PFSK-1 (cell line): ENCODE results near the gene MCCC2.

Experiments
- FOXP2 ChIP-seq: optimal IDR thresholded peaks from 2 replicates; pipeline ENCODE3; 2011; ENCODE audit warnings: borderline replicate concordance, control low read depth, inconsistent platforms; ENCODE audit not compliant: insufficient read depth; ENCODE audit errors: extremely low read length, extremely low read depth
- POLR2AphosphoS5 ChIP-seq: IDR thresholded peaks from 2 replicates; pipeline ENCODE4 v1.6.1; 2012; ENCODE audit warnings: low read depth, mild to moderate bottlenecking, control low read depth, low read length, moderate library complexity
- SIN3A ChIP-seq: IDR thresholded peaks from 2 replicates; pipeline ENCODE4 v1.6.1; 2012; ENCODE audit warnings: mild to moderate bottlenecking, low read length, moderate library complexity, borderline replicate concordance; ENCODE audit not compliant: insufficient read depth
- TAF1 ChIP-seq: IDR thresholded peaks from 2 replicates; pipeline ENCODE4 v1.6.1; 2012; ENCODE audit warnings: low read length, control low read depth, borderline replicate concordance; ENCODE audit not compliant: insufficient read depth
- TF ChIP-seq, protein P1 (sequence below), 2 experiments: IDR thresholded peaks; 2 replicates each; pipeline versions ENCODE4 v1.6.1 to v1.8.0; 2011 to 2012; ENCODE audit warnings: low read depth in 2 of 2, low read length in 2 of 2, control low read depth in 1 of 2, inconsistent platforms in 1 of 2, mild to moderate bottlenecking in 1 of 2, moderate library complexity in 1 of 2; ENCODE audit not compliant: insufficient read depth in 1 of 2

The MCCC2 gene

DNA sequence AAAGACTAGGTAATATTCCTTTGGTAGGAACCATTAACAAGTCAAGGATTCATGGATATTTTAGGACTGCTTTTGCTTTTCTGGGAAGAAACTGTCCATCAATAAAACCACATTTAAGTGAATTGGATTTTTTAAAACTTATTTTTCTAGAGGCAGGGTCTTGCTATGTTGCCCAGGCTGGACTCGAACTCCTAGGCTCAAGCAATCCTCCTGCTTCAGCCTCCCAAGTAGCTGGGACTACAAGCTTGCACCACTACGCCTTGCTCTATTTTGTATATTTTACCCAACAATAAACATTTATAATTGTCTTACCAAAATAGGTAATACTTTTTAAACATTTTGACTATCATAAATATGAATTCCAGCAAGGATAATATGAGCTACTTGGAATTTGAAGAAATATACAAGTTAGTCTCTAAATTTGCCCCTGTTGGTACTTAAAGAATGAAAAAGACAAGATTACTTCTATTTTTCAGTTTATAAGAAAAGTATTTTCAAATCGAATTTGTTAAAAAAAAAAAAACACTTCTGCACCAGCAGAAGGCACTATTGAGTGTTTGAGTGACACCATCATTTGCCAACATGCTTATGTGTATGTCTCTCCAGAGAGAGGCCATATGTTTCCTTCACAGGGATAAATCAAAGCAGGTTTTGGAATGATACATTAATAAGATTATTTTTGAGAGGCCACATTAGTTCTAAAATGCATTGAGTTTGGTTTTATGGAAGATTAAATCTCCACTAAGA is 71.9 kb downstream of the MCCC2 start:
- TF ChIP-seq TAF1 (no peak), SIN3A (no peak), POLR2AphosphoS5 (no peak), FOXP2 (no peak)
- TF ChIP-seq, protein P1, sequence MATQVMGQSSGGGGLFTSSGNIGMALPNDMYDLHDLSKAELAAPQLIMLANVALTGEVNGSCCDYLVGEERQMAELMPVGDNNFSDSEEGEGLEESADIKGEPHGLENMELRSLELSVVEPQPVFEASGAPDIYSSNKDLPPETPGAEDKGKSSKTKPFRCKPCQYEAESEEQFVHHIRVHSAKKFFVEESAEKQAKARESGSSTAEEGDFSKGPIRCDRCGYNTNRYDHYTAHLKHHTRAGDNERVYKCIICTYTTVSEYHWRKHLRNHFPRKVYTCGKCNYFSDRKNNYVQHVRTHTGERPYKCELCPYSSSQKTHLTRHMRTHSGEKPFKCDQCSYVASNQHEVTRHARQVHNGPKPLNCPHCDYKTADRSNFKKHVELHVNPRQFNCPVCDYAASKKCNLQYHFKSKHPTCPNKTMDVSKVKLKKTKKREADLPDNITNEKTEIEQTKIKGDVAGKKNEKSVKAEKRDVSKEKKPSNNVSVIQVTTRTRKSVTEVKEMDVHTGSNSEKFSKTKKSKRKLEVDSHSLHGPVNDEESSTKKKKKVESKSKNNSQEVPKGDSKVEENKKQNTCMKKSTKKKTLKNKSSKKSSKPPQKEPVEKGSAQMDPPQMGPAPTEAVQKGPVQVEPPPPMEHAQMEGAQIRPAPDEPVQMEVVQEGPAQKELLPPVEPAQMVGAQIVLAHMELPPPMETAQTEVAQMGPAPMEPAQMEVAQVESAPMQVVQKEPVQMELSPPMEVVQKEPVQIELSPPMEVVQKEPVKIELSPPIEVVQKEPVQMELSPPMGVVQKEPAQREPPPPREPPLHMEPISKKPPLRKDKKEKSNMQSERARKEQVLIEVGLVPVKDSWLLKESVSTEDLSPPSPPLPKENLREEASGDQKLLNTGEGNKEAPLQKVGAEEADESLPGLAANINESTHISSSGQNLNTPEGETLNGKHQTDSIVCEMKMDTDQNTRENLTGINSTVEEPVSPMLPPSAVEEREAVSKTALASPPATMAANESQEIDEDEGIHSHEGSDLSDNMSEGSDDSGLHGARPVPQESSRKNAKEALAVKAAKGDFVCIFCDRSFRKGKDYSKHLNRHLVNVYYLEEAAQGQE (IDR thresholded peaks at IDR 0.05; ENCODE audit: insufficient read depth in 1 of 2, low read depth in 2 of 2, low read length in 2 of 2) = no peak

DNA sequence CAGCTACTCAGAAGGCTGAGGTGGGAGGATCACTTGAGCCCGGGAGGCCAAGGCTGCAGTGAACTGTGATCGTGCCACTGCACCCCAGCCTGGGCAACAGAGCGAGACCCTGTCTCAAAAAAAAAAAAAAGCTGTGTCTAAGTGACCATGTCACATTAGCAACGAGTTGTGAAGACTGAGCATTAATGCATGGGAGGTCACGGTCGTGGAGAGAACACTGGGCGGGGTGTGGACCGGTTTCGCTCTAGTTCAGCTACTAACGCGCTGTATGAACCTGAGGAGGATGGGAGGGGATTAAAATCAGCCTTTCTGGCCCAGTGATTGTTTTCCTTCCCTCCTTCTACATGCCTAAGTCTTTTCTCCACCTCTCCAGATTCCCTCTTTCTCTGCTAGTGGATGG is 75.2 kb downstream of the MCCC2 start:
- TF ChIP-seq, protein P1 (IDR thresholded peaks at IDR 0.05; ENCODE audit: insufficient read depth in 1 of 2, low read depth in 2 of 2, low read length in 2 of 2) = no peak

DNA sequence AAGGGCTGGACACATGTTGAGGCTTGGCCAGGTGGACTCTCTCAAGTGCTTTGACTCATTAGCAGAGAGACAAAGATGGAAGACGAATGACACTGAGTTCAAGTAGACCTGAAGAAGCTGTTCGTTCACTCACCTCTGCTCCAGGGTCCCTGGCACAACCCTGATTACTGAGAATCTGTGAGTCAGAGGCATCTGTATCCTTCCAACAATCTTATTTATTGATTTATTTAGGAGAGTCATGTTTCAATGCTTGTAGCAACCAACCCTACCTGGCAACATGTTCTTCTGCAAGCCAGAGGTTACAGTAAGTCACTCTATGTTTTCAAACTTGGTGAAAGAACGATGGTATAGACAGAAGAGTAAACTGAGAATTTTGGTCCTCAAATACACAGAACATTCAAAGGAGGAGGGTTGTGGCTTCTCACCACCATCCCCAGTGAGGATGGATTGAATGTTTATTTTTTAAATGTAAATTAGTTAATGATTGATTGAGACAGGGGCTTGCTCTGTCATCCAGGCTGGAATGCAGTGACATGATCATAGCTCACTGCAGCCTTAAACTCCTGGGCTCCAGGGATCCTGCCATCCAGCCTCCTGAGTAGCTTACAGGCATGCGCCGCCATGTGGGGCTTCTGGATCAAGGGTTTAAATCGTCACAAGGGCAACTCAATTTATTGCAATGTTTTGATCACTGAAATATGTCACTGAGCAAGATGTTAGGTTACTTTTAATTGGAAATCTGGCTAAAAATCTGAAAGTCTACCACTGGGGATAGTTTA is 76.2 kb downstream of the MCCC2 start:
- no peak for TF ChIP-seq TAF1
- TF ChIP-seq, protein P1 (IDR thresholded peaks at IDR 0.05; ENCODE audit: insufficient read depth in 1 of 2, low read depth in 2 of 2, low read length in 2 of 2) = no peak
- no peak for TF ChIP-seq FOXP2
- TF ChIP-seq SIN3A = no peak
- TF ChIP-seq POLR2AphosphoS5 = no peak

DNA sequence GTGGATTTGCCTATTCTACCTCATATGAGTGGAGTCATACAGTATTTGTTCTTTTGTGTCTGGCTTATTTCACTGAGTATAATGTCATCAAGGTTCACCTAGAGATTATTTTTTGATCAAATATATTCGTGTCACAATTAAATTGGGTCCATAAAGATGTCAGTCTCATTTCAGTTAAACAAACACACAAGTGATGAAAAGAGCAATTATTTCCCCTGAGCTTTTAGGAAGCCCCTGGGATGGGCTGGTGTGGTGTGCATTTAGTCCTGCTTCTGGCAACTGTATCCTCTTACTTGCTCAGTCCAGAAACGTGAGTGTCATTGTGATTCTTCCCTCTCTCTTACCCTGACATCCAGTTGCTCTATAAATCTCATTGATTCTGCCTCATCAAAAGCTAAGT is 79.2 kb downstream of the MCCC2 start:
- TF ChIP-seq POLR2AphosphoS5 (no peak), TAF1 (no peak), FOXP2 (no peak), SIN3A (no peak)
- TF ChIP-seq, protein P1 (IDR thresholded peaks at IDR 0.05; ENCODE audit: insufficient read depth in 1 of 2, low read depth in 2 of 2, low read length in 2 of 2) = no peak

DNA sequence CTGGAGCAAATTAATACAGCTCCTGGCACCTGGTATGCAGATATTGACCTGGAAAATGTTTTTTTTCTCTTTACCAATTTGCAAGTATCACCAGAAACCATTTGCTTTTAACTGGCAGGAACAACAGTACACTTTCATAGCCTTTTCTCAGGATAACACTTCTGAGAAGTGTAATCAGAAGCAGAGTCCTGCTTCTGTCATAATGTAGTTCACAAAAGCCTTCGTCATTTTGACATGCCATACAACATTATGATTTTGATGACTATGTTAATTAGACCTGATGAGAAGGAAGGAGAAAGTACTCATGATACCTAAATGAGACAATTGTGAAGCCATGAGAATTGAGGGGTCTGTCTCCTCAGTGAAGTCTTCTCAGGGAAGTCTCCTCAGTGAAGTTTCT is 90.8 kb downstream of the MCCC2 start:
- TF ChIP-seq, protein P1 (IDR thresholded peaks at IDR 0.05; ENCODE audit: insufficient read depth in 1 of 2, low read depth in 2 of 2, low read length in 2 of 2) = no peak
- TF ChIP-seq POLR2AphosphoS5 = no peak
- no peak for TF ChIP-seq TAF1
- no peak for TF ChIP-seq FOXP2
- no peak for TF ChIP-seq SIN3A
